Chondrocyte (in vitro differentiated cells): Measurements from ENCODE around the gene ATXN7L1. TPM values are rescaled to one million over a fixed set of nuclear protein-coding genes. Genes with fewer than 3 reads are reported as not detected.

ENCODE experiments used
- DNase-seq: peaks from one replicate; pipeline ENCODE4 v3.0.0; 2021; ENCODE audit warnings: mixed read lengths, low spot score
- H3K27ac Mint-ChIP-seq: one replicate; pipeline ENCODE4 v1.8.0; 2021; ENCODE audit warnings: mild to moderate bottlenecking, moderate library complexity, mixed read lengths; ENCODE audit not compliant: unreplicated experiment
- H3K27me3 Mint-ChIP-seq: 2 replicates; pipeline ENCODE4 v1.8.0; 2021; ENCODE audit warnings: low read depth, mixed read lengths
- H3K36me3 Mint-ChIP-seq: 2 replicates; pipeline ENCODE4 v1.8.0; 2021; ENCODE audit warnings: low read depth, mixed read lengths
- H3K4me1 Mint-ChIP-seq: 2 replicates; pipeline ENCODE4 v1.8.0; 2021; ENCODE audit warnings: low read depth, mild to moderate bottlenecking, mixed read lengths
- H3K4me3 Mint-ChIP-seq: one replicate; pipeline ENCODE4 v1.8.0; 2021; ENCODE audit warnings: mild to moderate bottlenecking, moderate library complexity, mixed read lengths; ENCODE audit not compliant: unreplicated experiment
- H3K9me3 Mint-ChIP-seq: 2 replicates; pipeline ENCODE4 v1.8.0; 2021; ENCODE audit warnings: low read depth, mixed read lengths
- total RNA-seq: library from RNA; stranded (reverse); gene quantifications from 3 replicates; pipeline ENCODE4 v1.2.1, GENCODE V29; 2021
- TF ChIP-seq, protein P1 (sequence below): fragments of 200-600 bp; sonication (generic); IDR thresholded peaks from 2 replicates; pipeline ENCODE4 v1.5.0; 2021; ENCODE audit warnings: antibody characterized with exemption, mild to moderate bottlenecking, moderate library complexity

The ATXN7L1 gene
- total RNA-seq, 1 donor from 2014 or later, result 6.4 TPM

DNA sequence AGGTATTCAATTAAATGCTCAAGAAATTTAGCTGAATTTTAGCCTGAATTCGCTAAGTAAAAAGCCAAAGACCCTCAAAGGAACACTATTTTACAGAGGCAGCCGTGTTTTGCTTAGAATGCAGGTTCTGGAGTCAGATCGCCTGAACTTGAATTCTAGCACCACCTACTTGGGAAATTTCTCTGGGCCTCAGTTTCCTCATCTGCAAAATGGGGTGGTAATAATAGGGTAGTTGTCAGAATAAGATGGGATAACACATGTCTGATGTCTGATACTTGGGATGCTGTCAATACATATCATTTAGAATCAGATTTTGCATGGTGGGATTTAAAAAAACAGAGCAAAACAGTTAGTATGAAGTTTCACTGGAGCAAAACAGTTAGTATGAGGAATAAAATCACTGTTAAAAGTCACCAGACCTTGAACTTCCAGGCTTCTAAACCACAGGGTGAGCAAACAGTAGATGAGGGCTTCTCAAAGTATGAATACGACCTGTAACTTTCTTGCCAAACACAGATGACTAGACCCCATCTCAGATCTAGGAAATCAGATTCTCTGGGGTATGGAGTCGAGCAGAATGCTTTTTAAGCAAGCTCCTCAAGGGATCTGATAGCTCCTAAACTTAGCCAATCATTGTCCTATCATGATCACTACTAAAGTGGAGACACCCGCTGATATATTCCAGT, 75.4 kb downstream of the ATXN7L1 start:
- TF ChIP-seq, protein P1, sequence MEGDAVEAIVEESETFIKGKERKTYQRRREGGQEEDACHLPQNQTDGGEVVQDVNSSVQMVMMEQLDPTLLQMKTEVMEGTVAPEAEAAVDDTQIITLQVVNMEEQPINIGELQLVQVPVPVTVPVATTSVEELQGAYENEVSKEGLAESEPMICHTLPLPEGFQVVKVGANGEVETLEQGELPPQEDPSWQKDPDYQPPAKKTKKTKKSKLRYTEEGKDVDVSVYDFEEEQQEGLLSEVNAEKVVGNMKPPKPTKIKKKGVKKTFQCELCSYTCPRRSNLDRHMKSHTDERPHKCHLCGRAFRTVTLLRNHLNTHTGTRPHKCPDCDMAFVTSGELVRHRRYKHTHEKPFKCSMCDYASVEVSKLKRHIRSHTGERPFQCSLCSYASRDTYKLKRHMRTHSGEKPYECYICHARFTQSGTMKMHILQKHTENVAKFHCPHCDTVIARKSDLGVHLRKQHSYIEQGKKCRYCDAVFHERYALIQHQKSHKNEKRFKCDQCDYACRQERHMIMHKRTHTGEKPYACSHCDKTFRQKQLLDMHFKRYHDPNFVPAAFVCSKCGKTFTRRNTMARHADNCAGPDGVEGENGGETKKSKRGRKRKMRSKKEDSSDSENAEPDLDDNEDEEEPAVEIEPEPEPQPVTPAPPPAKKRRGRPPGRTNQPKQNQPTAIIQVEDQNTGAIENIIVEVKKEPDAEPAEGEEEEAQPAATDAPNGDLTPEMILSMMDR, result no peak
- Mint-ChIP-seq H3K9me3 (no peaks in the 10 kb centered on the region), H3K4me1 (peaks cover 33% of the 10 kb centered on the region), H3K27ac (no peak overlapping the region), H3K4me3 (no peak overlapping the region), H3K27me3 (no peaks in the 10 kb centered on the region), H3K36me3 (peaks cover 3% of the 10 kb centered on the region)
- no peak for DNase-seq

DNA sequence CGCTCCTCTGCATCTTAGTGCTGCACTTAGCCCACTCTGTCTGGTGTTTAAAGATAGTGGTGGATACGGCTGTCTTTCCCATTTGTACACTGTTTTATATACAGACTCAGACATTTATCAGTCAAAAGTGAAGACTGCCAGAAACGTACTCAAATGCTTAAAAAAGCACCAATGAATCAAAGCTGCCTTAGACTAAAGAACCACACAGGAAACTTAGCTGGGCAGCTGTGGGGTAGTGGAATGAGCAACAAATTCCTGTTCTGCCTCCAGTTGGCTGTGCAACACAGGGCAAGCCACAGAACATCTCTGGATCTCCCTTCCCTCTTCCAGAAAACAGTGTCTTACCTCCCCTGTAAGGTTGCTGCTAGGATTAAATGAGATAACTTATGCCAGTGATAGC, 76.0 kb downstream of the ATXN7L1 start:
- Mint-ChIP-seq H3K9me3 (no peaks in the 10 kb centered on the region), H3K36me3 (peaks cover 3% of the 10 kb centered on the region), H3K27ac (no peak overlapping the region), H3K4me1 (peaks cover 28% of the 10 kb centered on the region), H3K4me3 (no peak overlapping the region), H3K27me3 (no peaks in the 10 kb centered on the region)
- no peak for DNase-seq
- TF ChIP-seq, protein P1, result no peak

DNA sequence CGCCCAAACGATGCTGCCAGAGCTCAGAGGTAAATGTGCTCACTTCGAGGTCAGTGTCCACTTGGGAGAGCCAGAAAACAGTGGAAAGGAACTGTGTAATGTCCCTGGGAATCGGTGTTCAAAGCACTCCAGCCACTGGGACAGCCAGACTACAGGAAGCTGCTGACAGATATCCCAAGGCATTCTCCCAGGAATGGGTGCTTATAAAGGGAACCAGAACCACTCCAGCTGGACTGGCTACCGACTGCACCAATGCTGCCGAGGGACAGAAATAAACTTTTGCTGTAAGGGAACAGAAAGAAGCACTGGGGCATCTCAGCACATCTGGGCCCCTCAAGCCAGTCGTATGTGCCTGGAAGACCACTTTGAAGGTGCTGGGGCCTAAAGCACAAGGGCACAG, 76.7 kb downstream of the ATXN7L1 start:
- TF ChIP-seq, protein P1, result no peak
- no peaks in the 10 kb centered on the region for H3K27me3 Mint-ChIP-seq
- peaks cover 3% of the 10 kb centered on the region for H3K36me3 Mint-ChIP-seq
- DNase-seq, result no peak
- H3K9me3 Mint-ChIP-seq, result no peaks in the 10 kb centered on the region
- no peak overlapping the region for H3K27ac Mint-ChIP-seq
- peaks cover 25% of the 10 kb centered on the region for H3K4me1 Mint-ChIP-seq
- no peak overlapping the region for H3K4me3 Mint-ChIP-seq

DNA sequence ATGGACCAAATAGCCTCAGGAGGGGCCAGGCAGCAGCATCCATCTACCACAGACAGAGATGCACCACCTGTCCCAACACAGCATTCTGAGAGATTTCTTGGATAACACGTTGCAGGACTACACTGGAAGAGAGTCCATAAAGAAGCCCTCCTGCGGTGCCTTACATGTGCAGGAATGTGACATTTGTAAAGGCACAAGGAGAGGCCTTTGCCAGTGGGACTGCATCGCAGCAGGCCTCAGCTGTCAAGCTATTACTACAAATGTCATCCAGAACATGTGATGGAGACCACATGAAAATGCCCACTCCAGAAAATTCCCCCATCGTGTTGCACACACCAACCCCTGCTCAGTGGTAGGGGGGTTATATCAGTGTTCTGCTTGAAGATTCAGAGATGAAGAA, 77.4 kb downstream of the ATXN7L1 start:
- Mint-ChIP-seq H3K27me3 (no peaks in the 10 kb centered on the region), H3K4me3 (no peak overlapping the region), H3K4me1 (peaks cover 25% of the 10 kb centered on the region), H3K36me3 (peaks cover 3% of the 10 kb centered on the region), H3K27ac (no peak overlapping the region), H3K9me3 (no peaks in the 10 kb centered on the region)
- DNase-seq, result no peak
- TF ChIP-seq, protein P1, result no peak

DNA sequence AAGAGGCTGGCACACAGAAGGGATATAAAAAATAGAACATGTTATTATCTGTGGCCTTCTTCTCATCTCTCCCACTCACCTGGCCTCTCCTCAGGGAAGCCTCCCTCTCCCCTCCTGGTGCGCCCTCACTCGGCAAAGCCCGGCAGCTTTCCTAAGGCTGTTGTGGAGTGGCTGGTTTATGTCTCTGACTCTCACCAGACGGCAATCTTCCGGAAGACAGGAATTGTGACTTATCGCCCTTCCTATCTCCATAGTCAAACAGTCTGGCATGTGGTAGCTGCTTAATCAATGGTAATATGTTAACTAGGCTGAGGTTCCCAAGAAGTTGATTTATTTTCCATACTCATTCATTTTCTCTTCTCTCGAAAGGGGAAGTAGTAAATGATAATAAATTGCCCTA, 78.7 kb downstream of the ATXN7L1 start:
- DNase-seq, result no peak
- H3K9me3 Mint-ChIP-seq, result peaks cover 3% of the 10 kb centered on the region
- H3K4me3 Mint-ChIP-seq, result no peak overlapping the region
- TF ChIP-seq, protein P1, result no peak
- peaks cover 21% of the 10 kb centered on the region for H3K4me1 Mint-ChIP-seq
- no peak overlapping the region for H3K27ac Mint-ChIP-seq
- H3K36me3 Mint-ChIP-seq, result peaks cover 6% of the 10 kb centered on the region
- H3K27me3 Mint-ChIP-seq, result no peaks in the 10 kb centered on the region
